ENCODE measurements around the gene LRRC27.

DNA sequence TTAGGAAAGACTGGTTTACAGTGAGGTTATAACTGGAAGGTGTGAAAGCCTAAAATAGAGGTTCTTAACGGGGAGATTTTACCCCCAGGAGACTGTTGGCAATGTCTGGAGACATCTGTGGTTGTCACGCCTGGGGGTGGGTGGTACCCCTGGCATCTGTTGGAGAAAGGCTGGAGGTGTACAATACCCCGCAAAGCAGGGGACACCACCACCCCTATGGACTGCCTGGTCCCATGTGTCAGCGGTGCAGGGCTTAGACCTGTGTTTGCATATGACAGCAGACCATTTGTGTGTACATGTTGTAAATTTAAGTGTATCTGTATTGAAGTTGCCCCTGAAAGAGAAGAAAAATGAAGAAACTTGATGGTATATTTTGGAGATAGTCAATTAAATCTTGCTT lies 9.8 kb downstream of the LRRC27 start:
- TF ChIP-seq, protein P1, sequence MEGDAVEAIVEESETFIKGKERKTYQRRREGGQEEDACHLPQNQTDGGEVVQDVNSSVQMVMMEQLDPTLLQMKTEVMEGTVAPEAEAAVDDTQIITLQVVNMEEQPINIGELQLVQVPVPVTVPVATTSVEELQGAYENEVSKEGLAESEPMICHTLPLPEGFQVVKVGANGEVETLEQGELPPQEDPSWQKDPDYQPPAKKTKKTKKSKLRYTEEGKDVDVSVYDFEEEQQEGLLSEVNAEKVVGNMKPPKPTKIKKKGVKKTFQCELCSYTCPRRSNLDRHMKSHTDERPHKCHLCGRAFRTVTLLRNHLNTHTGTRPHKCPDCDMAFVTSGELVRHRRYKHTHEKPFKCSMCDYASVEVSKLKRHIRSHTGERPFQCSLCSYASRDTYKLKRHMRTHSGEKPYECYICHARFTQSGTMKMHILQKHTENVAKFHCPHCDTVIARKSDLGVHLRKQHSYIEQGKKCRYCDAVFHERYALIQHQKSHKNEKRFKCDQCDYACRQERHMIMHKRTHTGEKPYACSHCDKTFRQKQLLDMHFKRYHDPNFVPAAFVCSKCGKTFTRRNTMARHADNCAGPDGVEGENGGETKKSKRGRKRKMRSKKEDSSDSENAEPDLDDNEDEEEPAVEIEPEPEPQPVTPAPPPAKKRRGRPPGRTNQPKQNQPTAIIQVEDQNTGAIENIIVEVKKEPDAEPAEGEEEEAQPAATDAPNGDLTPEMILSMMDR (IDR thresholded peaks at IDR 0.05) = no peak
- TF ChIP-seq POLR2A (IDR thresholded peaks at IDR 0.05) = no peak

Measured in Peyer's patch (tissue), 4 donors.